Measurements from ENCODE around the gene ODAD4.

Gene ODAD4

DNA sequence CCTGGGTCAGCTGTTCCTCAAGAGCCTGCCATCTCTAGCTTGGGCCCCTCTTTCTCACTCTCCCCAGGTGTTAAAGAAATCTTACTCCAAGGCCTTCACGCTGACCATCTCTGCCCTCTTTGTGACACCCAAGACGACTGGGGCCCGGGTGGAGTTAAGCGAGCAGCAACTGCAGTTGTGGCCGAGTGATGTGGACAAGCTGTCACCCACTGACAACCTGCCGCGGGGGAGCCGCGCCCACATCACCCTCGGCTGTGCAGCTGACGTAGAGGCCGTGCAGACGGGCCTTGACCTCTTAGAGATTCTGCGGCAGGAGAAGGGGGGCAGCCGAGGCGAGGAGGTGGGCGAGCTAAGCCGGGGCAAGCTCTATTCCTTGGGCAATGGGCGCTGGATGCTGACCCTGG lies 43.0 kb downstream of the ODAD4 start:
- Histone ChIP-seq H3K27me3 (ENCODE audit: insufficient read depth, poor library complexity, severe bottlenecking) (no peaks in the 10 kb centered on the region), H3K4me3 (replicated peaks; ENCODE audit: insufficient read depth, low read length) (no peak overlapping the region), H3K27ac (replicated peaks) (no peak overlapping the region)
- TF ChIP-seq SPI1 (IDR thresholded peaks at IDR 0.05; ENCODE audit: borderline replicate concordance, low read depth) (no peak), POLR2AphosphoS5 (IDR thresholded peaks at IDR 0.05; ENCODE audit: low read depth) (peak; percentile 49; the same call in 1 of the 2 replicates)
- no peak for DNase-seq (ENCODE audit: low read depth in 1 of 2, low spot score in 1 of 2)

DNA sequence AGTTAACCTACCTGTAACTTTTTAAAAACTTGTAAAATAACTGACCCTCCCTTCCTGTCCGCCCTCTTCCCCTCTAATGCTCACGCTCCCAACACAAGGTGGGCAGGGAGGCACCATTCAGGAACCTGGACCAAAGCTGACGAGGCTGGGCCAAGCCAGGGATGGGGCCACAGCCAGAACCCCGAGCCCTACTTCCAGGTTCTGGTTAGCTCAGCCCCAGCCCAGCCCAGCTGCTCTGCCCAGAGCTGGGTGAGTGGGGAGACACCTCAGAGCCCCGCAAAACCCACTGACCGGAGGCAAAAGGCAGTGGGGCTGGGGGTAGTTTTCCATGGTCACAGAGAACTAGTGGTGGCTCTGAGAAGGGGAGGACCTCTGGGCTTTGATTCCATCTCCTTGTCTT lies 43.6 kb downstream of the ODAD4 start:
- no peak for DNase-seq (ENCODE audit: low read depth in 1 of 2, low spot score in 1 of 2)
- H3K27me3 ChIP-seq (ENCODE audit: insufficient read depth, poor library complexity, severe bottlenecking): no peaks in the 10 kb centered on the region
- no peak overlapping the region for H3K4me3 ChIP-seq (replicated peaks; ENCODE audit: insufficient read depth, low read length)
- TF ChIP-seq, protein P1, sequence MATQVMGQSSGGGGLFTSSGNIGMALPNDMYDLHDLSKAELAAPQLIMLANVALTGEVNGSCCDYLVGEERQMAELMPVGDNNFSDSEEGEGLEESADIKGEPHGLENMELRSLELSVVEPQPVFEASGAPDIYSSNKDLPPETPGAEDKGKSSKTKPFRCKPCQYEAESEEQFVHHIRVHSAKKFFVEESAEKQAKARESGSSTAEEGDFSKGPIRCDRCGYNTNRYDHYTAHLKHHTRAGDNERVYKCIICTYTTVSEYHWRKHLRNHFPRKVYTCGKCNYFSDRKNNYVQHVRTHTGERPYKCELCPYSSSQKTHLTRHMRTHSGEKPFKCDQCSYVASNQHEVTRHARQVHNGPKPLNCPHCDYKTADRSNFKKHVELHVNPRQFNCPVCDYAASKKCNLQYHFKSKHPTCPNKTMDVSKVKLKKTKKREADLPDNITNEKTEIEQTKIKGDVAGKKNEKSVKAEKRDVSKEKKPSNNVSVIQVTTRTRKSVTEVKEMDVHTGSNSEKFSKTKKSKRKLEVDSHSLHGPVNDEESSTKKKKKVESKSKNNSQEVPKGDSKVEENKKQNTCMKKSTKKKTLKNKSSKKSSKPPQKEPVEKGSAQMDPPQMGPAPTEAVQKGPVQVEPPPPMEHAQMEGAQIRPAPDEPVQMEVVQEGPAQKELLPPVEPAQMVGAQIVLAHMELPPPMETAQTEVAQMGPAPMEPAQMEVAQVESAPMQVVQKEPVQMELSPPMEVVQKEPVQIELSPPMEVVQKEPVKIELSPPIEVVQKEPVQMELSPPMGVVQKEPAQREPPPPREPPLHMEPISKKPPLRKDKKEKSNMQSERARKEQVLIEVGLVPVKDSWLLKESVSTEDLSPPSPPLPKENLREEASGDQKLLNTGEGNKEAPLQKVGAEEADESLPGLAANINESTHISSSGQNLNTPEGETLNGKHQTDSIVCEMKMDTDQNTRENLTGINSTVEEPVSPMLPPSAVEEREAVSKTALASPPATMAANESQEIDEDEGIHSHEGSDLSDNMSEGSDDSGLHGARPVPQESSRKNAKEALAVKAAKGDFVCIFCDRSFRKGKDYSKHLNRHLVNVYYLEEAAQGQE (IDR thresholded peaks at IDR 0.05; ENCODE audit: insufficient replicate concordance, low read depth): no peak
- TF ChIP-seq, protein P2, sequence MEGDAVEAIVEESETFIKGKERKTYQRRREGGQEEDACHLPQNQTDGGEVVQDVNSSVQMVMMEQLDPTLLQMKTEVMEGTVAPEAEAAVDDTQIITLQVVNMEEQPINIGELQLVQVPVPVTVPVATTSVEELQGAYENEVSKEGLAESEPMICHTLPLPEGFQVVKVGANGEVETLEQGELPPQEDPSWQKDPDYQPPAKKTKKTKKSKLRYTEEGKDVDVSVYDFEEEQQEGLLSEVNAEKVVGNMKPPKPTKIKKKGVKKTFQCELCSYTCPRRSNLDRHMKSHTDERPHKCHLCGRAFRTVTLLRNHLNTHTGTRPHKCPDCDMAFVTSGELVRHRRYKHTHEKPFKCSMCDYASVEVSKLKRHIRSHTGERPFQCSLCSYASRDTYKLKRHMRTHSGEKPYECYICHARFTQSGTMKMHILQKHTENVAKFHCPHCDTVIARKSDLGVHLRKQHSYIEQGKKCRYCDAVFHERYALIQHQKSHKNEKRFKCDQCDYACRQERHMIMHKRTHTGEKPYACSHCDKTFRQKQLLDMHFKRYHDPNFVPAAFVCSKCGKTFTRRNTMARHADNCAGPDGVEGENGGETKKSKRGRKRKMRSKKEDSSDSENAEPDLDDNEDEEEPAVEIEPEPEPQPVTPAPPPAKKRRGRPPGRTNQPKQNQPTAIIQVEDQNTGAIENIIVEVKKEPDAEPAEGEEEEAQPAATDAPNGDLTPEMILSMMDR (IDR thresholded peaks at IDR 0.05; ENCODE audit: insufficient read depth, low read length): no peak
- TF ChIP-seq GABPA (IDR thresholded peaks at IDR 0.05; ENCODE audit: low read depth) (no peak), SPI1 (IDR thresholded peaks at IDR 0.05; ENCODE audit: borderline replicate concordance, low read depth) (no peak), POLR2AphosphoS5 (IDR thresholded peaks at IDR 0.05; ENCODE audit: low read depth) (no peak)
- H3K27ac ChIP-seq (replicated peaks): no peak overlapping the region

DNA sequence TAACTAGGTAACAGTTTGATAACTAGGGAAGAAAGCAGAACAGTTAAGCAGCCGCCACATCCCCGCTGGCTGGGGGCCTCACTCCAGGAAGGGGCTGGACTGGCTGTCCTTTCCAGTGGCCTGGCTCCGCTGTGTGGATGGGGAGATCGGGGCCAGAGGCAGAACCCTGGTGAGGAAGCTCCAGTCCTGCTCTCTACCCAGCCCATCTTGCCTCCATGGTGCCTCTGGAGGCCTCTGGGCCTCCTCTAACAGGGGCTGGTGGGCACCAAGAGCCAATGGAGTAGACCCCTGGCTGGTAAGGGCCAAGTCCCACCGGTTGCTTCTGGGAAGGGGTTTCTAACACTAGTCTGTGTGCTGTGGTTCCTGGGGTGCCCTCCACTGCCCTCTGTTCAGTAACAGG lies 44.2 kb downstream of the ODAD4 start:
- Histone ChIP-seq H3K4me3 (replicated peaks; ENCODE audit: insufficient read depth, low read length) (no peak overlapping the region), H3K27ac (replicated peaks) (no peak overlapping the region), H3K27me3 (ENCODE audit: insufficient read depth, poor library complexity, severe bottlenecking) (no peaks in the 10 kb centered on the region)
- no peak for DNase-seq (ENCODE audit: low read depth in 1 of 2, low spot score in 1 of 2)
- TF ChIP-seq POLR2AphosphoS5 (IDR thresholded peaks at IDR 0.05; ENCODE audit: low read depth) (no peak), GABPA (IDR thresholded peaks at IDR 0.05; ENCODE audit: low read depth) (no peak), SPI1 (IDR thresholded peaks at IDR 0.05; ENCODE audit: borderline replicate concordance, low read depth) (no peak)
- TF ChIP-seq, protein P1 (IDR thresholded peaks at IDR 0.05; ENCODE audit: insufficient replicate concordance, low read depth): no peak
- TF ChIP-seq, protein P2 (IDR thresholded peaks at IDR 0.05; ENCODE audit: insufficient read depth, low read length): no peak

DNA sequence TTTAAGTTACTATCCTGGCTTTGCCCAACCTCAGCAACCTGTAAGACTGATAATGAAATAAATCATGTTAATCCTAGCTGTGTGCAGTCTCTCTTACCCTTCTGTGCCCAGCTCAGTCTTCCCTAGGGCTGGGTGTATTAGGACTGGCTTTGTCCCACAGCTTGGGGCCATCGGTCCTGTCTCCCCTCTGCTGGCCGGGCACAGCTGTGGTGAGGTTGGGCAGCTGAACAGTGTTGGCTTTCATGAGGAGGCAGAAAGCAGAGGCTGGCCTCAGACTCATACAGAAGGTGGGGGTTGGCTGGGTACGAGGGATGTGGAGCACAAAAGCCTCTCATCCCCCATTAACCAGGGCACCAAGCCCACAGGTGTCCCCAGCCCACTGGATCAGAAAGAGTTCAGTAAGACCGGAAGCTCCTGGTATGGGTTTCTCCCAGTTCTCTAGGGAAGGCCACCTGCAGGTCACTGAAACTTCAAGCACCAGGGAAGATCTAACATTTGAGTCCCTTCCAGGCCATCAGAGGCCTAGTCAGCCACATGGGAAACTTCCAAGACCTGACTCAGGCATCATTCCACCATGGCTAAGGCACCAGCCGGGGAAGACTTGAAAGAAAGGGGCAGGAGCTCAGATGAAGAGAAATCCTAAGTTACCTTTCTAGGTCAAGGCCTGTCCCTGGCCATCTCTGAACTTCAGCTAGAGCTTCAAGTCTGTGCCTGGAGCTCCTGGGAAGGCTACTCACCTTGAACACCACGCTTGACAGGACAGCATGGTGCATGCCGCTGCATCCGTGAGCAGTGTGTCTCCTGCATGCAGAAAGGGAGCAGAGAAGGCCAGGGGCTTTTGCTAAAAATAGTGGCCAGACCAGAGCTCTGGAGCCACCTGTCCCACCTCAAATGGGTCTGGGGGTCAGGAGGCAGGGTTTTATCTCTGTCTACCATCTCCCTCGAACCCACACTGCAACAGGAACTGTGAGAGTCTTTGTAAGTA lies 45.0 kb downstream of the ODAD4 start:
- Histone ChIP-seq H3K4me3 (replicated peaks; ENCODE audit: insufficient read depth, low read length) (no peak overlapping the region), H3K27me3 (ENCODE audit: insufficient read depth, poor library complexity, severe bottlenecking) (no peaks in the 10 kb centered on the region), H3K27ac (replicated peaks) (no peak overlapping the region)
- TF ChIP-seq GABPA (IDR thresholded peaks at IDR 0.05; ENCODE audit: low read depth) (no peak), POLR2AphosphoS5 (IDR thresholded peaks at IDR 0.05; ENCODE audit: low read depth) (no peak), SPI1 (IDR thresholded peaks at IDR 0.05; ENCODE audit: borderline replicate concordance, low read depth) (no peak)
- TF ChIP-seq, protein P2 (IDR thresholded peaks at IDR 0.05; ENCODE audit: insufficient read depth, low read length): no peak
- TF ChIP-seq, protein P1 (IDR thresholded peaks at IDR 0.05; ENCODE audit: insufficient replicate concordance, low read depth): no peak
- no peak for DNase-seq (ENCODE audit: low read depth in 1 of 2, low spot score in 1 of 2)

Measured in HL-60 (cell line).